Nephron progenitor cell (in vitro differentiated cells): ENCODE data around the gene KANSL1.
A peak's percentile ranks its signal among the peaks of the same experiment; 100 is the strongest.
"Not testable (repeated sequence)": the region's sequence is repeated elsewhere in the genome, so short reads cannot be mapped to it uniquely, and the experiment has no call there.

Source experiments
- DNase-seq: peaks from one replicate; pipeline ENCODE4 v3.0.0; 2021
- H3K27ac Mint-ChIP-seq: 2 replicates; pipeline ENCODE4 v1.8.0; 2021; ENCODE audit warnings: mild to moderate bottlenecking, moderate library complexity, mixed read lengths
- H3K27me3 Mint-ChIP-seq: 2 replicates; pipeline ENCODE4 v1.8.0; 2021; ENCODE audit warnings: mild to moderate bottlenecking, low read depth, mixed read lengths; ENCODE audit not compliant: poor library complexity
- H3K36me3 Mint-ChIP-seq: 2 replicates; pipeline ENCODE4 v1.8.0; 2021; ENCODE audit warnings: low read depth, mixed read lengths
- H3K4me1 Mint-ChIP-seq: 2 replicates; pipeline ENCODE4 v1.8.0; 2021; ENCODE audit warnings: mixed read lengths
- H3K4me3 Mint-ChIP-seq: 2 replicates; pipeline ENCODE4 v1.8.0; 2021; ENCODE audit warnings: mild to moderate bottlenecking, moderate library complexity, mixed read lengths
- H3K9me3 Mint-ChIP-seq: 2 replicates; pipeline ENCODE4 v1.8.0; 2021; ENCODE audit warnings: mild to moderate bottlenecking, moderate library complexity, mixed read lengths
- CTCF ChIP-seq: fragments of 200-600 bp; sonication (generic); IDR thresholded peaks from 2 replicates; pipeline ENCODE4 v1.5.0; 2021; ENCODE audit warnings: antibody characterized with exemption

The KANSL1 gene

GRCh38 chr17:46184696-46185095 is 8.5 kb downstream of the KANSL1 start:
- DNase-seq, result no peak
- Mint-ChIP-seq H3K4me3 (no peak overlapping the region), H3K27ac (peak overlapping the region; percentile 76), H3K4me1 (peaks cover 67% of the 10 kb centered on the region), H3K36me3 (peaks cover 27% of the 10 kb centered on the region), H3K9me3 (no peaks in the 10 kb centered on the region), H3K27me3 (no peaks in the 10 kb centered on the region)
- no peak for TF ChIP-seq CTCF

GRCh38 chr17:46183383-46183782 is 9.8 kb downstream of the KANSL1 start:
- not testable (repeated sequence) for H3K9me3 Mint-ChIP-seq, DNase-seq
- H3K36me3 Mint-ChIP-seq, result peaks cover 39% of the 10 kb centered on the region

GRCh38 chr17:46182961-46183360 is 10.3 kb downstream of the KANSL1 start:
- H3K27ac Mint-ChIP-seq, result peak overlapping the region; percentile 47
- TF ChIP-seq CTCF, result no peak
- H3K4me1 Mint-ChIP-seq, result peaks cover 57% of the 10 kb centered on the region
- no peak for DNase-seq
- H3K4me3 Mint-ChIP-seq, result no peak overlapping the region
- no peaks in the 10 kb centered on the region for H3K9me3 Mint-ChIP-seq
- no peaks in the 10 kb centered on the region for H3K27me3 Mint-ChIP-seq
- H3K36me3 Mint-ChIP-seq, result peaks cover 43% of the 10 kb centered on the region

More at GRCh38 chr17:46183383-46183782, 9.8 kb downstream of the KANSL1 start:
- peak overlapping the region; percentile 79 for H3K27ac Mint-ChIP-seq
- not testable (repeated sequence) for H3K27me3 Mint-ChIP-seq, H3K4me3 Mint-ChIP-seq
- H3K4me1 Mint-ChIP-seq, result peaks cover 61% of the 10 kb centered on the region

DNA sequence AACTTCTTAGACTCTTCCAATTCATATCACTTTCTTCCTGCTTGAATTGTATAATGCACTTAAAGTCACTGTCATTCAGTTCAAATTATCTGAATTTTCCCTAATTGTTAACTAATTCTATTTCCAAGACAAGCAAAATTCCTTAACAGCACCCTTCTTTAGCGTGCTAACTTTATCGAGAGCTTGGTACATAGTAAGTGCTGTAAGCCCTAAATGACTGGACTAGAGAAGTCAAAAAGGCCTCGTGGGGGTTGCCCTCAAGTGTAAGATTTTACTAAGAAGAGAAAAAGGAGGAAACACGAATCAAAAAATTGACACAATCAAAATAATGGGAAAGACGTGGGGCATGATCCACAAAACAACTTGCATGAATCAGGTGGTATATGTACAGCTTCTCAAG is 11.3 kb downstream of the KANSL1 start:
- Mint-ChIP-seq H3K27ac (no peak overlapping the region), H3K4me1 (peaks cover 47% of the 10 kb centered on the region), H3K27me3 (no peaks in the 10 kb centered on the region), H3K4me3 (no peak overlapping the region), H3K36me3 (peaks cover 49% of the 10 kb centered on the region), H3K9me3 (no peaks in the 10 kb centered on the region)
- no peak for TF ChIP-seq CTCF
- DNase-seq, result no peak

GRCh38 chr17:46181316-46181715 is 11.9 kb downstream of the KANSL1 start:
- DNase-seq, H3K9me3 Mint-ChIP-seq, H3K27me3 Mint-ChIP-seq, H3K4me3 Mint-ChIP-seq: not testable (repeated sequence)
- H3K36me3 Mint-ChIP-seq, result peaks cover 53% of the 10 kb centered on the region
- peaks cover 50% of the 10 kb centered on the region for H3K4me1 Mint-ChIP-seq
- peak overlapping the region; percentile 74 for H3K27ac Mint-ChIP-seq

DNA sequence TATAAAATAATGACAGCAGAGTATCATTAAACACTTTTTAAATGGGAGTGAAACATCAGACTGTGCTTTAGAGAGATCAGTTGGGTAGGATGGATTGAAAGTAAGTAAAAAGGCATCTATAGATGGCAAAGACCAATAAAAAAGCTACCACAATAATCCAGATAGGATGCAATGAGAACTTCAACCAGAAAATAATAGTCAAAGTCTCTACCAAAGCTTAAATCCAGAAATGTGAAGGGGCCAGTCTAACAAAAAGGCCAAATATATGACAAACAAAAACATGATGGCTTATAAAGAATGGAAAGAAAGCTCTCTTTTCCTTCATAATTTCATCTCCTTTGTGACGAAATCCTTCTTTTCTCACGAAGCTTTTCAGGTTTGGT is 12.3 kb downstream of the KANSL1 start:
- DNase-seq, result no peak
- Mint-ChIP-seq H3K27ac (peak overlapping the region; percentile 74), H3K9me3 (no peaks in the 10 kb centered on the region), H3K4me3 (no peak overlapping the region), H3K4me1 (peaks cover 53% of the 10 kb centered on the region), H3K36me3 (peaks cover 56% of the 10 kb centered on the region), H3K27me3 (no peaks in the 10 kb centered on the region)
- TF ChIP-seq CTCF, result no peak

DNA sequence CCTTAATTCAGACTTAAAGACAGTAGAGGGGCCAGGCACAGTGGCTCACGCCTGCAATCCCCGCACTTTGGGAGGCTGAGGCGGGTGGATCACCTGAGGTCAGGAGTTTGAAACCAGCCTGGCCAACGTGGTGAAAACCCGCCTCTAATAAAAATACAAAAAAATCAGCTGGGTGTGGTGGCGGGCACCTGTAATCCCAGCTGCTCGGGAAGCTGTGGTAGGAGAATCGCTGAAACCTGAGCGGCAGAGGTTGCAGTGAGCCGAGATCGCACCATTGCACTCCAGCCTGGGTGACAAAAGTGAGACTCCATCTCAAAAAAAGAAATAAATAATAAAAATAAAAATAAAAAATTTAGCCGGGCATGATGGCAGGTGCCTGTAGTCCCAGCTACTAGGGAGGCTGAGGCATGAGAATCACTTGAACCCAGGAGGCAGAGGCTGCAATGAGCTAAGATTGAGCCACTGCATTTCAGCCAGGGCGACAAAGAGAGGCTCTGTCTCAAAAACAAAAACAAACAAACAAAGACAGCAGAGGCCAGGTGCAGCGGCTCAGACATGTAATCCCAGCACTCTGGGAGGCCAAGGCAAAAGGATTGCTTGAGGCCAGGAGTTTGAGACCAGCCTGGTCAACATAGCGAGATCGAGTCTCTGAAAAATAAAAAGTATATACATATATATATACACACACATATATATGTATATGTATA is 12.9 kb downstream of the KANSL1 start:
- not testable (repeated sequence) for DNase-seq, H3K4me3 Mint-ChIP-seq, H3K27me3 Mint-ChIP-seq, H3K9me3 Mint-ChIP-seq
- H3K36me3 Mint-ChIP-seq, result peaks cover 57% of the 10 kb centered on the region
- peaks cover 50% of the 10 kb centered on the region for H3K4me1 Mint-ChIP-seq
- peak overlapping the region; percentile 64 for H3K27ac Mint-ChIP-seq
